ENCODE results near the gene ARRDC3.
A peak's percentile ranks its signal among the peaks of the same experiment; 100 is the strongest.
"Not testable (repeated sequence)": the region's sequence is repeated elsewhere in the genome, so short reads cannot be mapped to it uniquely, and the experiment has no call there.

Gene ARRDC3, protein sequence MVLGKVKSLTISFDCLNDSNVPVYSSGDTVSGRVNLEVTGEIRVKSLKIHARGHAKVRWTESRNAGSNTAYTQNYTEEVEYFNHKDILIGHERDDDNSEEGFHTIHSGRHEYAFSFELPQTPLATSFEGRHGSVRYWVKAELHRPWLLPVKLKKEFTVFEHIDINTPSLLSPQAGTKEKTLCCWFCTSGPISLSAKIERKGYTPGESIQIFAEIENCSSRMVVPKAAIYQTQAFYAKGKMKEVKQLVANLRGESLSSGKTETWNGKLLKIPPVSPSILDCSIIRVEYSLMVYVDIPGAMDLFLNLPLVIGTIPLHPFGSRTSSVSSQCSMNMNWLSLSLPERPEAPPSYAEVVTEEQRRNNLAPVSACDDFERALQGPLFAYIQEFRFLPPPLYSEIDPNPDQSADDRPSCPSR
- total RNA-seq: 634 to 850 (median 694) reads per million in 4 donors

- DNase-seq: peak; percentile 91 to 97 (median 95)
These were observed at the start of gene ARRDC3 for GRCh38 chr5:91383027-91383955. Gene ARRDC3, minus strand, starts transcription at chr5:91383317. Its CDS starts 225 bp downstream, at chr5:91383092.

- no peak for DNase-seq
These were observed 47.8 kb upstream of the ARRDC3 start for GRCh38 chr5:91430949-91431348.

- DNase-seq: no peak
These were observed 41.7 kb upstream of the ARRDC3 start for GRCh38 chr5:91424638-91425436.

- DNase-seq: no peak
These were observed 40.8 kb upstream of the ARRDC3 start for GRCh38 chr5:91423871-91424270.

GRCh38 chr5:91420879-91421278, 37.8 kb upstream of the ARRDC3 start:
- DNase-seq: no peak

GRCh38 chr5:91419571-91420537, 36.7 kb upstream of the ARRDC3 start:
- peak; percentile 25 to 69 (median 45) for DNase-seq

GRCh38 chr5:91419136-91419535, 36.0 kb upstream of the ARRDC3 start:
- no peak for DNase-seq

- DNase-seq: no peak
These were observed 35.0 kb upstream of the ARRDC3 start for GRCh38 chr5:91418158-91418557.

GRCh38 chr5:91417219-91417618, 34.1 kb upstream of the ARRDC3 start:
- no peak for DNase-seq

GRCh38 chr5:91416491-91416890, 33.4 kb upstream of the ARRDC3 start:
- DNase-seq: no peak

DNA sequence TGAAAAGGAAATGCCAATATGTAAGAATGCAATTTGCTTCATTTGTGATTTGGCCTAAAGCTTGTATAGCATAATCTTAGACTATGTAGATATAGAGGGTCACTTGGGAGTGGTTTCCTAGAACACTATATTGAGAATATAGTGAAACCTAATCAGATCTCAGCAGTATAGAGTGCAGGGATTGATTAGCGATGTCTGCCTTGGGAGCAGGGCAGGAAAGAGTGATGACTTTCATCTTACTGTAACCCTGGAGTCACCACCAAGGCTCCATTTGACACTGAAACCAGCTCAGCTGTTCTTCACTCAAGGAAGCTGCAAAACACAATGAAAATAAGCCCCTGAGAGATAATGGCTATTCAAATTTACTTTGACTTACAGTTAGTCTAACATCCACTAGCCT, 26.2 kb upstream of the ARRDC3 start:
- DNase-seq: no peak

DNA sequence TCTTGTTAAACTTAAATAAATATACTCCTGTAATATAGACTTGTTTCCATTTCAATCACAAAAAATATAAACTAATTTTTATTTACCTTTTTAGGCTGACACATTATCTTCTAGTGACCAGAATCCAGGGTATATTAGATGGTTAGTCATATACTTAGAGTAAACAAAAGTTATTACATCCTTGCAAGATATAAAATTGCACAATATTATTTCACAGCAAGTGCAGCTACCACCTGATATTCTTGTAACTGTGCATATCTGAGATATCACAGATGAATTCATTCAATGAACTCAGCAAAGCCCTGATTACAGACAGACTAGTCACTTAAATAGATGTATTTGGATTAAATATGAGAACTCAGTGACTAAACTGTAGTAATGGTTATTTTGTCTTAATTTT, 25.6 kb upstream of the ARRDC3 start:
- DNase-seq: no peak

GRCh38 chr5:91407204-91407603, 24.1 kb upstream of the ARRDC3 start:
- DNase-seq: no peak

GRCh38 chr5:91403438-91403837, 20.3 kb upstream of the ARRDC3 start:
- DNase-seq: no peak

GRCh38 chr5:91401175-91401574, 18.1 kb upstream of the ARRDC3 start:
- DNase-seq: no peak

- no peak for DNase-seq
These were observed 14.7 kb upstream of the ARRDC3 start for GRCh38 chr5:91397791-91398190.

GRCh38 chr5:91390268-91390667, 7.2 kb upstream of the ARRDC3 start:
- peak in 1 of 5 donors; percentile 62 for DNase-seq

- not testable (repeated sequence) for DNase-seq
These were observed 6.4 kb upstream of the ARRDC3 start for GRCh38 chr5:91389555-91389954.

GRCh38 chr5:91388362-91388761, 5.2 kb upstream of the ARRDC3 start:
- no peak for DNase-seq

DNA sequence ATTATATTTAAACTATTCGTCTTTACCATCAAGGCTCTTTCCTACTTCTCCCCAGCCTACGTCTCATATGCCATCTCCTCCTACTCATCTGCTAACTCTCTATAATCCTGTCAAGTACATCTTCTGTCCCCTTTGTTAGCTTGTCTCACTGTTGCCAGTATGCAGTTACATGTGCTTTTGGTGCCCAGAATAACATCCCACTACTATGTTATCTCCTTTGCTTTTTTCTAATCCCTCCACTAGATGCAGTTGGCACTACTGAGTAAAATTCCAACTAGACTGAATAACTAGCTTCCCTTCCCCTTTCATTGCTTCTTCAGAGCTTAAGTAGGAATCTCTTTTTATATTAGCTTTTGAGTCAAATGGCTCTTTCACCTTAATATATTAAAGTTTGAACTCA, 3.0 kb upstream of the ARRDC3 start:
- DNase-seq: no peak

GRCh38 chr5:91385596-91385995, 2.5 kb upstream of the ARRDC3 start:
- not testable (repeated sequence) for DNase-seq

Data from T-helper 1 cell (primary cell).